OCI-LY7 (cell line): ENCODE data around the gene SERPINE1. TPM values are rescaled to one million over a fixed set of nuclear protein-coding genes. Genes with fewer than 3 reads are reported as not detected.
"Not testable (repeated sequence)": the region's sequence is repeated elsewhere in the genome, so short reads cannot be mapped to it uniquely, and the experiment has no call there.

ENCODE experiments used
- BruUV-seq: library from RNA; stranded (reverse); fragments of 400-500 nt; replicated peaks from 2 replicates; lab custom pipeline; 2021; lab: Mats Ljungman, UMichigan
- CTCF ChIA-PET: fragments of 300-600 bp; sonication (Branson Sonifier 250); formaldehyde crosslinking; loops from one replicate; lab custom pipeline; 2022; ENCODE audit warnings: antibody characterized with exemption; ENCODE audit not compliant: unreplicated experiment; lab: Charles Lee
- POLR2A ChIA-PET: fragments of 300-600 bp; sonication (Branson Sonifier 250); formaldehyde crosslinking; loops from one replicate; lab custom pipeline; 2022; ENCODE audit warnings: antibody characterized with exemption; lab: Charles Lee
- DNase-seq: peaks from one replicate; pipeline ENCODE4 v3.0.0-alpha.2; 2015; ENCODE audit warnings: low spot score
- H2AFZ ChIP-seq: fragments of 200-600 bp; sonication (generic), shearing (Covaris generic); 2 replicates; pipeline ENCODE4 v1.6.1; 2014; ENCODE audit warnings: mild to moderate bottlenecking, antibody characterized with exemption, low read length, moderate library complexity
- H3K27ac ChIP-seq: fragments of 200-600 bp; sonication (generic); 2 replicates; pipeline ENCODE4 v1.5.1; 2014; ENCODE audit warnings: mixed run types, low read depth, mild to moderate bottlenecking, moderate library complexity, low read length, inconsistent platforms; ENCODE audit not compliant: poor library complexity, severe bottlenecking
- H3K36me3 ChIP-seq: fragments of 200-600 bp; sonication (generic); 2 replicates; pipeline ENCODE4 v1.6.1; 2014; ENCODE audit warnings: mild to moderate bottlenecking, antibody characterized with exemption, low read length, moderate library complexity, mixed read lengths; ENCODE audit not compliant: insufficient read depth
- H3K4me1 ChIP-seq: fragments of 200-600 bp; sonication (generic); 2 replicates; pipeline ENCODE4 v1.5.1; 2014; ENCODE audit warnings: mild to moderate bottlenecking, low read length; ENCODE audit not compliant: insufficient read depth, poor library complexity, severe bottlenecking
- H3K4me2 ChIP-seq: fragments of 200-600 bp; sonication (generic); 2 replicates; pipeline ENCODE4 v1.6.1; 2014; ENCODE audit warnings: mild to moderate bottlenecking, low read length
- H3K4me3 ChIP-seq: fragments of 200-600 bp; sonication (generic); 2 replicates; pipeline ENCODE4 v1.5.1; 2014; ENCODE audit warnings: mild to moderate bottlenecking, low read depth, low read length; ENCODE audit not compliant: poor library complexity, severe bottlenecking
- H3K79me2 ChIP-seq: fragments of 200-600 bp; sonication (generic); 2 replicates; pipeline ENCODE4 v1.6.1; 2016; ENCODE audit warnings: low read depth, mild to moderate bottlenecking, low read length, moderate library complexity, mixed read lengths; ENCODE audit not compliant: insufficient read depth
- H3K9me2 ChIP-seq: fragments of 200-600 bp; sonication (generic); 2 replicates; pipeline ENCODE4 v1.6.1; 2016; ENCODE audit warnings: mild to moderate bottlenecking, low read length, mixed read lengths; ENCODE audit not compliant: insufficient read depth
- H3K9me3 ChIP-seq: fragments of 200-600 bp; sonication (generic); 2 replicates; pipeline ENCODE4 v1.6.1; 2014; ENCODE audit warnings: mild to moderate bottlenecking, mixed run types, low read length, mixed read lengths
- H4K20me1 ChIP-seq: fragments of 200-600 bp; sonication (generic); 2 replicates; pipeline ENCODE4 v1.6.1; 2014; ENCODE audit warnings: mild to moderate bottlenecking, antibody characterized with exemption, low read length, moderate library complexity, mixed read lengths; ENCODE audit not compliant: insufficient read depth
- EZH2phosphoT487 ChIP-seq: fragments of 200-600 bp; sonication (generic); IDR thresholded peaks from 2 replicates; pipeline ENCODE4 v1.6.1; 2018; ENCODE audit warnings: low read depth, borderline replicate concordance, mild to moderate bottlenecking, mixed run types, antibody characterized with exemption, low read length, moderate library complexity, mixed read lengths
- intact Hi-C: fragments of 100-400 bp; cut with micrococcal nuclease; formaldehyde crosslinking; loops from one replicate; pipeline ENCODE4 v1.10.0; 2022; ENCODE audit not compliant: unreplicated experiment
- total RNA-seq, 2 experiments: library from RNA; depleted of rRNA in 1 of 2; stranded (reverse); fragments of >200 nt in 1 of 2; shearing (Covaris generic) in 1 of 2; gene quantifications; 2 replicates each; pipeline ENCODE4 v1.2.3, GENCODE V29; 2014 to 2022
- TF ChIP-seq, protein P1 (sequence below): fragments of 200-600 bp; sonication (generic); conservative IDR thresholded peaks from 2 replicates; pipeline ENCODE4 v1.5.1; 2014; ENCODE audit warnings: mild to moderate bottlenecking, antibody characterized with exemption, low read length, moderate library complexity, mixed read lengths

The SERPINE1 gene
- total RNA-seq, 2 experiments from 2014 or later, result 0.42 TPM; not detected in 1

DNA sequence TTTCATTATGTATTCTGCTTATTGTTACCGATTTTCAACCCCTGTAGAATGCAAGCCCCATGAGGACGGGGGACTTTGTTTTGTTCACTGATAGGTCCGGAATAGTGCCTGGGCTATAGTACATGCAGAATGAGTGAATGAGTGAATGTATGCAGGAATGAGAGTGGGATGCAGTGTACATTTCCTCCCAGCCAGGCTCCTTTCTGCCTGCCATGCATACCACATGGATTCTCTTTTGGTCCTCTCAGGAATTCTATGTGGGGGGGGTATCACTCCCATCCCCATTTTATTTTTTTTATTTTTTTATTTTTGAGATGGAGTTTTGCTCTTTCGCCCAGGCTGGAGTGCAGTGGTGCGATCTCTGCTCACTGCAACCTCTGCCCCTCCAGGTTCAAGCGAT is 24.9 kb upstream of the SERPINE1 start:
- H3K4me3 ChIP-seq, result no peak overlapping the region
- no peaks in the 10 kb centered on the region for H3K36me3 ChIP-seq
- H4K20me1 ChIP-seq, result no peaks in the 10 kb centered on the region
- no peak overlapping the region for H2AFZ ChIP-seq
- CTCF ChIA-PET, result no interaction called here
- no TSS peak for BruUV-seq
- no peak for DNase-seq
- no peaks in the 10 kb centered on the region for H3K9me3 ChIP-seq
- intact Hi-C loops, result no loop called here
- H3K79me2 ChIP-seq, result no peaks in the 10 kb centered on the region
- TF ChIP-seq, protein P1, sequence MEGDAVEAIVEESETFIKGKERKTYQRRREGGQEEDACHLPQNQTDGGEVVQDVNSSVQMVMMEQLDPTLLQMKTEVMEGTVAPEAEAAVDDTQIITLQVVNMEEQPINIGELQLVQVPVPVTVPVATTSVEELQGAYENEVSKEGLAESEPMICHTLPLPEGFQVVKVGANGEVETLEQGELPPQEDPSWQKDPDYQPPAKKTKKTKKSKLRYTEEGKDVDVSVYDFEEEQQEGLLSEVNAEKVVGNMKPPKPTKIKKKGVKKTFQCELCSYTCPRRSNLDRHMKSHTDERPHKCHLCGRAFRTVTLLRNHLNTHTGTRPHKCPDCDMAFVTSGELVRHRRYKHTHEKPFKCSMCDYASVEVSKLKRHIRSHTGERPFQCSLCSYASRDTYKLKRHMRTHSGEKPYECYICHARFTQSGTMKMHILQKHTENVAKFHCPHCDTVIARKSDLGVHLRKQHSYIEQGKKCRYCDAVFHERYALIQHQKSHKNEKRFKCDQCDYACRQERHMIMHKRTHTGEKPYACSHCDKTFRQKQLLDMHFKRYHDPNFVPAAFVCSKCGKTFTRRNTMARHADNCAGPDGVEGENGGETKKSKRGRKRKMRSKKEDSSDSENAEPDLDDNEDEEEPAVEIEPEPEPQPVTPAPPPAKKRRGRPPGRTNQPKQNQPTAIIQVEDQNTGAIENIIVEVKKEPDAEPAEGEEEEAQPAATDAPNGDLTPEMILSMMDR, result no peak
- no peak for TF ChIP-seq EZH2phosphoT487
- no peak overlapping the region for H3K27ac ChIP-seq
- POLR2A ChIA-PET, result no interaction called here
- H3K9me2 ChIP-seq, result no peaks in the 10 kb centered on the region
- no peak overlapping the region for H3K4me2 ChIP-seq
- H3K4me1 ChIP-seq, result no peaks in the 10 kb centered on the region

DNA sequence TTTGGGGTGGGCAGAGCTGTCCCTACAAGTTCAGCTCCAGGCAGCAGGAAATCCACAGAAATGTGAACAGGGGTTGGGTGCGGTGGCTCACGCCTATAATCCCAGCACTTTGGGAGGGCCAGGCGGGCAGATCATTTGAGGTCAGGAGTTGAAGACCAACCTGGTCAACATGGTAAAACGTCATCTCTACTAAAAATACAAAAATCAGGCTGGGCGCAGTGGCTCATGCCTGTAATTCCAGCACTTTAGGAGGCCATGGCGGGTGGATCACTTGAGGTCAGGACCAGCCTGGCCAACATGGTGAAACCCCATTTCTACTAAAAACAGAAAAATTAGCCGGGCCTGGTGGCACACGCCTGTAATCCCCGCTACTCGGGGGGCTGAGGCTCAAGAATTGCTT is 23.2 kb upstream of the SERPINE1 start:
- H3K9me2 ChIP-seq, DNase-seq, H3K4me2 ChIP-seq, H3K4me1 ChIP-seq, H4K20me1 ChIP-seq, H3K36me3 ChIP-seq, H3K27ac ChIP-seq, H3K79me2 ChIP-seq, intact Hi-C loops, BruUV-seq, H2AFZ ChIP-seq, H3K9me3 ChIP-seq, H3K4me3 ChIP-seq, POLR2A ChIA-PET: not testable (repeated sequence)
- CTCF ChIA-PET, result interaction anchor here (0.6 kb wide), 1 partner anchor 182 kb away, joined by 4 read pairs; no protein-coding TSS in a partner anchor

DNA sequence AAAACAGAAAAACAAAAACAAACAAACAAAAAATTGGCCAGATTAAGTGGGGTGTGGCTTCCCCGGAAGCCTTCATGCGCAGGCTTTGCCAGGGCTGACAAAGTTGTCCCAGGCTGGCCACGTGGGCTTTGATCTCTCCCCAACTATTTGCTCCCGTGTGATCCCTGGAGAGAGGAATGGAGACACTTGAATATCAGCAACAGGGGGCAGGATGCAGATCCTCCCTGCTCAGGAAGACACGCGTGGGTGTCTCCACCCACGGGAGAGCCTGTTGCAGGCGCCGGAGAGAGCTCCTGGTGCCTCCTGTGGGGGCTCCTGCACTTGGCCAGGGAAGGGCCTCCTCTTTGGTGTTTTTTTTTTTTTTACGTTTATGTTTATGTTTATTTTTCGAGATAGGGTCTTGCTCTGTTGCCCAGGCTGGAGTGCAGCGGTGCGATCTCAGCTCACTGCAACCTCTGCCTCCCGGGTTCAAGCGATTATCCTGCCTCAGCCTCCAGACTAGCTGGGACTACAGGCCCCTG is 22.7 kb upstream of the SERPINE1 start:
- no TSS peak for BruUV-seq
- Histone ChIP-seq H3K4me2 (no peak overlapping the region), H3K79me2 (no peaks in the 10 kb centered on the region), H2AFZ (no peak overlapping the region), H3K36me3 (no peaks in the 10 kb centered on the region), H3K9me2 (no peaks in the 10 kb centered on the region), H3K9me3 (no peaks in the 10 kb centered on the region), H3K4me3 (no peak overlapping the region), H3K27ac (no peak overlapping the region), H4K20me1 (no peaks in the 10 kb centered on the region), H3K4me1 (no peaks in the 10 kb centered on the region)
- ChIA-PET CTCF (interaction anchor here (0.6 kb wide), 1 partner anchor 181 kb away, joined by 4 read pairs; no protein-coding TSS in a partner anchor), POLR2A (no interaction called here)
- DNase-seq, result no peak
- intact Hi-C loops, result no loop called here
- no peak for TF ChIP-seq EZH2phosphoT487
- TF ChIP-seq, protein P1, result no peak
